ENCODE data around the gene PRAF2. TPM values are rescaled to one million over a fixed set of nuclear protein-coding genes. Genes with fewer than 3 reads are reported as not detected.
A peak's percentile ranks its signal among the peaks of the same experiment; 100 is the strongest.

Gene PRAF2
- total RNA-seq, 1 donor from 2014 or later, result 17.3 TPM

DNA sequence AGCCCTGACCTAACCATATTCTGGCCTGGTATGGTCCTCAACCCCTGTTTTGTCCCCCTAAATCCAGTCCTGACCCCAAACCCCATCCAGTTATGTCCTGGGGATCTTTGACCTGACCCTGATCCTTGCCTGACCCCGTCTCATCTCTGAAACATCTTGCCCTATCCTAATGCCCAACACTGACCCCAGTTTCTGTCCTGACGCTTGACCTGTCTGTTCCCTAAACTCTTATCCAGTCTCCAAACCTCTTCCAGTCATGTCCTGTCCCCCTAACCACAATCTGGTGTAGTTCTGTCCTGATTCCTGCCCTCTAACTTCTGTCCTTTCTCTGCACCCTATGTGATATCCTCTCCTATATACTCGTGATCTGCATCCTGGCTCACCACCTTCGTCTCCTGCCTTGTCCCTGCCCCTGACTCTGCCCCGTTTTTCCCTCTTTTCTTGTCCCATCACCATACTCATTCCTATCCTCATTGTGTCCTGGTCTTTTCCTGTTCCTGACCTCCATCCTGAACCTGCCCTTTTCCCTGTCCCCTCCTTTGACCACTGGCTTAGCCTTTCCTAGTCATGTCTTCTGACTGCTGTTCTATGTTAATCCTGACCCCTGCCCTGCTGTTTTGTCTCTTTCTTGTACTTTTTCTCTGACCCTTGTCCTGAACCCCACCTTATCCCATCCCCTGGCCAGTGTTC lies 19.6 kb downstream of the PRAF2 start:
- ATAC-seq, result no peak
- H3K9me3 ChIP-seq, result no peaks in the 10 kb centered on the region
- no peak for TF ChIP-seq CTCF (IDR thresholded peaks at IDR 0.05)
- intact Hi-C loops (cut with DNase I), result no loop called here
- peak overlapping the region; percentile 59 for H3K4me3 ChIP-seq
- H3K27me3 ChIP-seq, result no peaks in the 10 kb centered on the region
- DNase-seq, result no peak
- no peaks in the 10 kb centered on the region for H3K36me3 ChIP-seq
- no peaks in the 10 kb centered on the region for H3K4me1 ChIP-seq
- H3K27ac ChIP-seq, result peak overlapping the region; percentile 85

- peak; percentile 85 for DNase-seq
Measured at GRCh38 chrX:49053223-49054072, 20.4 kb downstream of the PRAF2 start.

GRCh38 chrX:49043987-49044281 lies 29.9 kb downstream of the PRAF2 start:
- Histone ChIP-seq H3K9me3 (no peaks in the 10 kb centered on the region), H3K4me3 (peak overlapping the region; percentile 21), H3K4me1 (peaks cover 19% of the 10 kb centered on the region), H3K27ac (peak overlapping the region; percentile 55), H3K27me3 (no peaks in the 10 kb centered on the region), H3K36me3 (peaks cover 4% of the 10 kb centered on the region)
- intact Hi-C loops (cut with DNase I), result no loop called here
- ATAC-seq (no peak), DNase-seq (no peak)
- no peak for TF ChIP-seq CTCF (IDR thresholded peaks at IDR 0.05)

More at GRCh38 chrX:49053223-49054072, 20.4 kb downstream of the PRAF2 start:
- H3K9me3 ChIP-seq, result no peaks in the 10 kb centered on the region
- H3K36me3 ChIP-seq, result no peaks in the 10 kb centered on the region
- H3K27me3 ChIP-seq, result no peaks in the 10 kb centered on the region
- peak; percentile 90 for ATAC-seq
- TF ChIP-seq CTCF (IDR thresholded peaks at IDR 0.05), result no peak
- H3K4me3 ChIP-seq, result peak overlapping the region; percentile 59
- intact Hi-C loops (cut with DNase I), result no loop called here
- peak overlapping the region; percentile 85 for H3K27ac ChIP-seq
- H3K4me1 ChIP-seq, result no peaks in the 10 kb centered on the region

DNA sequence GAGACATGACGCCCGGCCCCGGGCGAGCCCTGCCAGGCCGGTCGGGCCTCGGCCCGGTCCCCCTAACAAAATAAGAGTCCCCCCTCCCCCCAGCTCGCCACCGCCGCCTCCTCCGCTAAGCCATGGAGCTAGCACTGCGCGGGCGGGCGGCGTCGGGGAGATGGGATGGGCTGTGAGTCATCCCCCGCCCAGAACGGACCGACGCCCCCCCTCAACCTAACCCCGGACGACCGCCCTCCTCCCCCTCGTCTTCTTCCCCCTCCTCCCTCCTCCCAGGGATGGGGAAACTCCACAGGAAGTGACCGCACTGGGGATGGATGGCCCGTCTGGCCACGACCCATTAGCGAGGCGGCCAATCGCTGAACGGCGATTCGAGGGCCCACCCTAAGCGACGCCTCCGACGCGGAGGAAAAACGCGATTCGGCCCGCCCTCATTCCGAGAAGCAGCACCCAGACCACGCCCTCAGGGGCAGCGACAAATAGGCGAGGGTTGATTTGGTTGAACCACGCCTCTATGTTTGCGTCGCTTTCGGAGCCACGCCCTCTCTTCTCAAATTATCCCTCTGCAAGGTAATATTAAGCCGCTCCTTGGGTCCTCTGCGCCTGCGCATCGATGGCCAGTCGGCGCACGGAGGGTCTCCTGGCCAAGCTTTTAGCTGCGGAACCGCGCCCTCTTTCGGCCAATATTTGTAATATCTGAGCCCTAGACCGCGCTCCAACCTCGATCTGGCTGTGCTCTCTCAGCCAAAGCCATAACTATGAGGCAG lies 30.4 kb downstream of the PRAF2 start, which contains the start of gene TFE3:
Gene TFE3, minus strand, starts transcription at position 138 of the 767 bp plus-strand sequence. Its CDS starts 131 bp downstream, at position 7.
- intact Hi-C loops (cut with DNase I), result no loop called here
- H3K4me3 ChIP-seq, result peak within 1 kb of the TSS; percentile 75
- H3K9me3 ChIP-seq, result no peaks in the 10 kb centered on the region
- peak; percentile 92 for ATAC-seq
- DNase-seq, result peak; percentile 98
- TF ChIP-seq CTCF (IDR thresholded peaks at IDR 0.05), result peak; percentile 56
- peak within 1 kb of the TSS; percentile 96 for H3K27ac ChIP-seq
- no peaks in the 10 kb centered on the region for H3K27me3 ChIP-seq
- H3K36me3 ChIP-seq, result peaks cover 9% of the 10 kb centered on the region
- peaks cover 20% of the 10 kb centered on the region for H3K4me1 ChIP-seq

- DNase-seq (no peak), ATAC-seq (no peak)
- intact Hi-C loops (cut with DNase I), result no loop called here
Measured at GRCh38 chrX:49042581-49043219, 31.1 kb downstream of the PRAF2 start.

More at GRCh38 chrX:49042581-49043219, 31.1 kb downstream of the PRAF2 start:
- H3K36me3 ChIP-seq, result peaks cover 16% of the 10 kb centered on the region
- H3K4me3 ChIP-seq, result peak overlapping the region; percentile 75
- no peak for TF ChIP-seq CTCF (IDR thresholded peaks at IDR 0.05)
- peaks cover 20% of the 10 kb centered on the region for H3K4me1 ChIP-seq
- peak overlapping the region; percentile 96 for H3K27ac ChIP-seq
- H3K9me3 ChIP-seq, result no peaks in the 10 kb centered on the region
- no peaks in the 10 kb centered on the region for H3K27me3 ChIP-seq

Data from upper lobe of right lung (tissue), 1 donor.